ENCODE data around the gene NCKAP5L. TPM values are rescaled to one million over a fixed set of nuclear protein-coding genes. Genes with fewer than 3 reads are reported as not detected.

The NCKAP5L gene
- total and polyA plus RNA-seq, 9 of the 15 experiments (the other 6 are each of a cell fraction or from before 2014, with no cell fraction given) = 0.01 to 14.4 (median 3.7) TPM

- TF ChIP-seq ZNF318 (IDR thresholded peaks at IDR 0.05; ENCODE audit: borderline replicate concordance in 1 of 2, low read depth in 1 of 2) = no peak
- TF ChIP-seq HSF4 (CRISPR knock-in tag; IDR thresholded peaks at IDR 0.05; ENCODE audit: borderline replicate concordance) = no peak
- no peak for TF ChIP-seq NR1H2 (CRISPR knock-in tag; IDR thresholded peaks at IDR 0.05)
- TF ChIP-seq POLR2B (IDR thresholded peaks at IDR 0.05; ENCODE audit: low read depth, partially characterized antibody) = no peak
- no peak for TF ChIP-seq FOXK2 (conservative IDR thresholded peaks at IDR 0.05 in 1 of 2, IDR thresholded peaks at IDR 0.05 in 1 of 2; ENCODE audit: low read depth in 2 of 2)
- TF ChIP-seq CHD2 (IDR thresholded peaks at IDR 0.05; ENCODE audit: low read depth, low read length) = no peak
- TF ChIP-seq ARID1B (IDR thresholded peaks at IDR 0.05) = peak; percentile 38; the same call in 1 of the 2 replicates
- no peak for TF ChIP-seq IRF2 (CRISPR knock-in tag; IDR thresholded peaks at IDR 0.05)
- TF ChIP-seq POLR2A (conservative IDR thresholded peaks at IDR 0.05) = no peak
- TF ChIP-seq NCOA4 (IDR thresholded peaks at IDR 0.05; ENCODE audit: partially characterized antibody) = no peak
- TF ChIP-seq TBL1XR1 (IDR thresholded peaks at IDR 0.05; ENCODE audit: low read length in 2 of 2) = no peak
- TF ChIP-seq ZNF165 (CRISPR knock-in tag; IDR thresholded peaks at IDR 0.05; ENCODE audit: borderline replicate concordance) = no peak
- no peak for TF ChIP-seq NFE2 (IDR thresholded peaks at IDR 0.05; ENCODE audit: low read depth)
- no peak for TF ChIP-seq MAX (CRISPR knock-in tag; IDR thresholded peaks at IDR 0.05)
- TF ChIP-seq SRF (CRISPR knock-in tag; IDR thresholded peaks at IDR 0.05) = no peak
- no peak for TF ChIP-seq XRCC3 (IDR thresholded peaks at IDR 0.05)
- TF ChIP-seq ARID2 (IDR thresholded peaks at IDR 0.05) = peak; percentile 31; the same call in 1 of the 2 replicates
- no peak for TF ChIP-seq CEBPZ (IDR thresholded peaks at IDR 0.05; ENCODE audit: borderline replicate concordance, low read depth, low read length)
These were observed 51.8 kb downstream of the NCKAP5L start (continued) for GRCh38 chr12:49776413-49776812.

Measured in K562 (cell line).